C1 segment of cervical spinal cord (tissue), 14 donors: Measurements from ENCODE around the gene VPS54.
"Not testable (repeated sequence)": the region's sequence is repeated elsewhere in the genome, so short reads cannot be mapped to it uniquely, and the experiment has no call there.

Experiments
- DNase-seq, 14 donors: peaks; one replicate each; lab custom pipeline; 2025; lab: John Stamatoyannopoulos, UW

VPS54 gene

DNA sequence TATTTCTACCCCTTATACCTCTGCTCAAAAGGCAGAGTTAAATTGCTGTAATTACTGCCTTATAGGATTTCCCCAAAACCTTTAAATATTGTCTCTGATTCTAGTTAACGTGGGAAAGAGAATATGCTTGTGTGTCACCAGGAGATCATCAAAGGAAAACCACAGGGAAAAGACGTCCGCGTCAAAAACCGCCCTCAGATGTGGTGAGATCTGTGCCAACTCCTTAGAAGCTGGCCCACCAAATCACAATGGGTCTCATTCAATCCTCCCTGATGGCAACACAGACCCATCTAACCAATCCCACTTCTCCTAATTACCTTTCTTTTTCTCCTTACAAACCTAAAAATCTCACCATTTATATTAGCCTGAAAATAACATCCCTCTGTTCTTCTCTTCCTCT is 25.4 kb downstream of the VPS54 start:
- no peak for DNase-seq

DNA sequence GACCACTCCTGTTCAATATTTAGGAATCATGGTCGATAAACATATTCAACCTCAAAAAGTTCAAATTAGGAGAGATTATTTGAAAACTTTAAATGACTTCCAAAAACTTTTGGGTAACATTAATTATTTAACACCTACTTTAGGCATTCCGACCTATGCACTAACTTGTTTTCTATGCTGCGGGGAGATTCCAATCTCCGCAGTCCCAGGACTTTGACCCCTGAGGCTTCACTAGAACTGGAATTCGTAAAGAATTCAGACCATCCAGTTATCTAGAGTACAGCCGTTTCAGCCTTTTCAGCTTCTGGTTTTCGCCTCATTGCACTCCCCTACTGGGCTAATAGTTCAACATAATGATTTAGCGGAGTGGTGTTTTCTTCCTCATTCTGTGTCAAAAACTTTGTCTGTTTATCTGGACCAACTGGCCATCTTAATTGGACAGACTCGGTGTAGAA is 26.1 kb downstream of the VPS54 start:
- not testable (repeated sequence) for DNase-seq

DNA sequence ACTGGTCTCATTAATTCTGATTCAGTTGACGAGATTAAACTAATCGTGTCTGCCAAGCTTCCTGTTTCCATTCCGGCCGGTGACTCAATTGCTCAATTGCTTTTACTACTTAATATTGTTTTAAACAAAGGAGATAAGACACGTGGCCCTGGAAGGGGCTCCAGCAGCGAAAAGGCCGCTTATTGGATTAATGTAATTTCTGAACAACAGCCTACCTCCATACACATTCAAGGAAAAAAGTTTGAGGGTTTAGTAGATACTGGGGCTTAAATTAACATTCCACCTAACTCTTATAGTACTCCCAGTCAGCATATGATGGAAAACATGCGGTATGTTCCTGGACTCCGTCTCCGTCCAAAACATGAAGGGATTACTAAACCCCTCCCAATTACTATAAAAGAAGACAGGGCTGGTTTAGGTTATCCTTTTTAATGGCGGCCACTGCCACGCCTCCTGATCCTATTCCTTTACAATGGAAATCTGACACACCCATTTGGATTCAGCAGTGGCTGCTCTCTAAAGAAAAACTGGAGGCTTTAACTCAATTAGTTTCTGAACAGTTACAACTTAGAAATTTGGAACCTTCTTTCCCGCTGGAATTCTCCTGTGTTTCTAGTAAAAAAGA is 27.1 kb downstream of the VPS54 start:
- no peak for DNase-seq

- DNase-seq, result not testable (repeated sequence)
Measured at GRCh38 chr2:63991173-63991999, 27.8 kb downstream of the VPS54 start.

DNA sequence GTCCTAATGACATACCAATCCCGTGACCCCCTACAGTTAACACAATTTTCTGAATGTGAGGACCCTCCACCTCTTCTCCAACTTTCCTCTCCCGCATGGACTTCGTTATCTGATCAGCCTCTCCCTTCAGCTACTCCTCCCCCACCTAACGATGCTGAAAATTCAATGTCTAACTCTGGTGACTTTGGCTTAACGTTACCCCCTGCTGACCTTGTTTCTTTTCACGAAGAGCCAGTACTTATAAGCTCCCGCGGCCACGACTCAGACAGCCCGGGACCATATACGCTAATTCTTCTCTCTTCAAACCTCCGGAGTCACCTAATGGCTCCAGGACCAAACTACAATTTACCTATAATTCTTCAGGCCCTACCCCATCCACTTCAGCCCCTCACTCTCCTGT is 29.2 kb downstream of the VPS54 start:
- no peak for DNase-seq

- DNase-seq, result not testable (repeated sequence)
Measured at GRCh38 chr2:63988842-63989436, 30.3 kb downstream of the VPS54 start.

DNA sequence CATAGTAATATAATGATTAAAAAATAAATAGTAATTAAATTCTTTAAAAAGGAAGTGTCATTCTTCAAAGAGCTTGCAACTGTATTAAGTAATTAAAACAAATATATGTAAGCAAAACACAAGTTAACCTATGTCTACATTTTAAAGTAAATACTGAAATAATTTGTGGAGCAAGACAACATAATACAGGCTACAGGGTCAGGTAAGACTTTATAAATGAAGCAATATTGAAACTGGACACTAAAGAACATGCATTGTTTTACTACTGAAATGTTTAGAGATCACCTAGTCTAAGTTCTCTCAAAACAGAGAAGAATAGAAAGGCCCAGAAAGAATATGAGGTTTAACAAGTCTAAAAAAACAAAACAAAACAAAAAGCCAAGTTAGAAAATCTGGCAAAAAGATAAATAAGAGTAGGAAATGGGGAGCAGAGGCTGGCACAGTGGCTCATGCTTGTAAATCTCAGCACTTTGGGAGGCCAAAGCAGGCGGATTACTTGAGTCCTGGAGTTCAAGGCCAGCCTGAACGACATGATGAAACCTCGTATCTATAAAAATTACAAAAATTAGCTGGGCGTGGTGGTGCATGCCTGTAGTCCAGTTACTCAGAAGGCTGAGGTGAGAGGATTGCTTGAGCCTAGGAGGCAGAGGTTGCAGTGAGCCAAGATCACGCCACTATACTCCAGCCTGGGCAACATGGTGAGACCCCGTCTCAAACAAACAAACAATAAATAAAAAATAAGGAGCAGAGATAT is 34.4 kb downstream of the VPS54 start:
- DNase-seq, result no peak

DNA sequence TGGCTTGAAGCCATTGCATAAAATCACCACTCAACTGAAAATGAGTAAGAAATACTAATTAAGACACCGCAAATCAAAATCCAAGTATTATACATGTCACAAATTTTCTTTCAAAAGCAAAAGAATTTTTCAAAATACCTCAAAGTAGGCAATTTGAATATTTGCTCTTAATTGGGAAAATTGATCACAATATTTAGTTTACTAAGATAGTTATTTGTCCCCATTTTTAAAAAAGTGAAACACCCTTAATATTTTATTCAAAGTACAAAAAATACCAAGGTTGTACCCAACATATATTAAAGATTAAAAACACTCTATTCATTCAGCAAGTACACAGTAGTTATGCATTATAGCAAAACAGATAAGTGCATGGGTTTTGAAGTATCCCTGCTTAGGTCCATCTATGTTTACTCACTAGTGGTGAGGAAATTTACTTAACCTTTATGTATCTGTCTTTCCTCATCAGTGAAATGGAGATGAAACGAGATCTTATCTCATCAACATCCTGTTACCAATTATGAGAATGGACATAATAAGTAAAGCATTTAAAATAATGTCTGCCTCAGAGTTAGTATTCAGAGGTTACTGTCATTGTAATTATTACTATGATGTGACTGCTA is 35.1 kb downstream of the VPS54 start:
- DNase-seq, result no peak

DNA sequence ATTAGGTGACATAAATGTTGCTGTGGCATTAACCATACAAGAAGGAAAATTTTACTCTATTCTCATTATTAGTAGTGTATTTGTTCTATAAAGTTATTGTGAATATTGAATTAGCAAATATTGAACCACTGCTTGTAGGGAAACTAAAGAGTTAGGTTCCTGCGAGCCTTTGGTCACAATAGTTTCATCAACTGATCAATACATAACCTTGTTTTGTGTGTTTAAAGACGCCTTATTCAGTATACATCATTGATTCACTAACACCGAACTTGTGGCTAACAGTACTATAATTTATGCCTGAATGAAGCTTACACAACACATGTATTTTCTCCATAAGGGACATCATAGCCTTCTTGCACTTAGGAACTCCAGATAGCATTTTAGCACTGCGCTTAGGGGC is 36.9 kb downstream of the VPS54 start:
- DNase-seq, result no peak

DNA sequence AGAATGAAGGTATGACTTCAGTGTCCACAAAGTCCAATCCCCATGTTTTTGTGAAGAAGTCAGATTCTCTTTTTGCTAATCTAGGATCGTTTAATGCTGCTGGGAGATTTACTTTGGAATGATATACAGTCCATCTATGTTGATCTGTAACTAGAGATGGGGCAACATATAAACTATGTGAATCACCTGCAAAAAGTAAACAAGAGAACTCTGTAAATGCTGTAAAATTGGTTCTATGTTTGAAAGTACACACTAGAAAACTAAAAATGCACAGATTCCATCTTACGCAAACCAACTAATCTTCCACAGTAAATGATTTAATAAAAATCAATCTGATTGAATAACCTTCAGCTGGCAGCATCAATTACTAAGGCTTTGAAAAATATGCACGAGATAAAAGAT is 37.5 kb downstream of the VPS54 start:
- no peak for DNase-seq

DNA sequence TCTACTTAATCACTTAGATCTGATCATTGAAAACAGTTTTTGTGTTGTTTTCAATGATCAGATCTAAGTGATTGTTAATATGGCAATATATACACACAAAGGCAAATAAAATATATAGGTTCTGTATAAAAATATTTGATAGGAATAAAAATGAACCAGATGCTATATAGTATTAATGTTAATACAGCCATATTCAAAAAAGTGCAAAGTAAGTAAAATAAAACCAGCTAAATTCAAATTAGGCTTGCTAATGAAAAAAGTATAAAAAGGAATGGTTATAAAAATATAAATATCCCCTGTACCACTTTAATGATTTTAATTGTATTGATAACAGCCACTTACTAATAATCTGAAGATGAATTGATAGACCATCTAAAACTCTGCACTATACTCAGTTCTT is 38.4 kb downstream of the VPS54 start:
- no peak for DNase-seq

- no peak for DNase-seq
Measured at GRCh38 chr2:63977904-63978303, 41.3 kb downstream of the VPS54 start.

GRCh38 chr2:63976125-63976510 is 43.1 kb downstream of the VPS54 start:
- no peak for DNase-seq

GRCh38 chr2:63975437-63976124 is 43.6 kb downstream of the VPS54 start:
- DNase-seq, result no peak

- not testable (repeated sequence) for DNase-seq
Measured at GRCh38 chr2:63975036-63975435, 44.2 kb downstream of the VPS54 start.

DNA sequence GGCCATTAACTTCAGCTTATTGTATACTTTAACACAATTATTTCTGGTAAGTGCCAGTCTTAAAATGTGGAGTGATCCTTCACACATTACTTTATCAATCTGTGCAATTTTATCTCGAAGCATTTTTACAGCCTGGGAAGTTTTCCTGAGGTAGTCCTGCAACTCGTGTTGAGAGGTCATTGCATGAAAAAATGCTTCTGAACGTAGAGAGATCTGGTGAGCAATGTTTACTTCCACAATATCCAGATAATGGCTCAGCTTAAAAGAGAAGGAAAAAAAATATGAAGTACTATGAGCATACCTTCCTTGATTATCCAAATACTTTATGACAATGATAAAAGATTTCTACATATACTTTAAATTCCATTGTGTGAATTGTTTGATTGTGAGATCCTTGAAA is 57.0 kb downstream of the VPS54 start:
- DNase-seq, result no peak

DNA sequence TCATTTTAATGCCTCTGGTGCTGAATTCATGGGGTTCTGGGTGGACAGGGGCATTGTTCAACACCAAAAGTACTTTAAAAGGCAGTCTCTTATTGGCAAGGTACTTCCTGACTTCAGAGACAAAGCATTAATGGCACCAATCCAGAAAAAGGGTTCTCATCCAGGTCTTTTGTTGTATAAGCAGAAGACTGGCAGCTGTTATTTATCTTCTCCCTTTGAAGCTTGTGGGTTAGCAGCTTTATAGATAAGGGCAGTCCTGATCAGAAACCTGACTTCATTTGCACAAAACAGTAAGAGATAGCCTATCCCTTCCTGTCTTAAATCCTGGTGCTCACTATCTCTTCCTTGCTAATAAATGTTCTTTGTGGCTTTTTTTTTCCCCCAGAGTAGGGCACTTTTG is 68.8 kb downstream of the VPS54 start:
- no peak for DNase-seq

DNA sequence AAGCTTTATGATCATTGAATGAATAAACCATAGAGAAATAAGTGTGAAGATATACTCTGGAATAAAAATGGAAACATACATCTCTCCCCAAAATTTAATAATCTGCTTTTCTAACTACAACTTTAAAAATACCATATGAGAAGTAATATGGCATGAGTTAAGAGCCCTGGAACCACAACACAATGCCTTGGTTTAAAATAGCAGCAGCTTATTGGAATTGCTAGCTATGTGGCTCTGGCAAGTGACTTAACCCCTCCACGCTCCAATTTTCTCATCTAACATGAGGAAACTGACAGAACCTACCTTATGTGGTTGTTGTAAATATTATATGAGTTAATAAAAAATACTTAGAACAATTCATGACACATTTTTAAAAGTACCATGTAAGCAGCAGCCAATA is 76.4 kb downstream of the VPS54 start:
- DNase-seq, result no peak

- not testable (repeated sequence) for DNase-seq
Measured at GRCh38 chr2:63932104-63932503, 87.1 kb downstream of the VPS54 start.

GRCh38 chr2:63926815-63927214 is 92.4 kb downstream of the VPS54 start:
- DNase-seq, result no peak

DNA sequence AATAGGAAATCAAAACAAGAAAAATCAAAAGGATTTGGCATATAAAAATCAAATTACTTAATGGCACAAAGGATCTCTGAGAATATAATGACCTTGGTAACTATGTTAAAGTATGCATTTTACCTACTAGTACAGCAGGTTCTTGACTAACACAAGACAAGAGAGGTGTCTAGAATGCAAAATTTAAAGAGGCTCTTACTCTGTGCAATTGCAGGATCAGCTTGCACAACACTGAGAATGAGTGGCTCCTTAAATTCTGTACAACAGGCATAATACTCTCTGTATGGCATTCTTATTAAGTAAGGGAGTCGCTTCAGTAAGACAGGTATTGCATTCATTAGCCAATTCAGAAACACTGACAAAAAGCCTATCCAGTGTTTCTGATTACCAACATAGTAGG is 104.9 kb downstream of the VPS54 start:
- DNase-seq, result no peak
